Neural progenitor cell (in vitro differentiated cells): ENCODE results near the gene BHLHA15. TPM values are rescaled to one million over a fixed set of nuclear protein-coding genes. Genes with fewer than 3 reads are reported as not detected.

Experiments used
- DNase-seq: peaks from one replicate; pipeline ENCODE4 v3.0.0-alpha.2; 2016; ENCODE audit warnings: low spot score
- H2AFZ ChIP-seq: fragments of 200-600 bp; sonication (generic); replicated peaks from 2 replicates; pipeline ENCODE4 v1.6.1; 2016; ENCODE audit warnings: antibody characterized with exemption
- H3F3A ChIP-seq: fragments of 200-600 bp; sonication (generic); 2 replicates; pipeline ENCODE4 v1.6.1; 2016; ENCODE audit warnings: antibody characterized with exemption, low read depth
- H3K27ac ChIP-seq: fragments of 200-600 bp; sonication (generic); 2 replicates; pipeline ENCODE4 v1.5.1; 2016; ENCODE audit warnings: mild to moderate bottlenecking
- H3K27me3 ChIP-seq: fragments of 200-600 bp; sonication (generic); 2 replicates; pipeline ENCODE4 v1.6.1; 2016; ENCODE audit warnings: mild to moderate bottlenecking, moderate library complexity
- H3K36me3 ChIP-seq: fragments of 200-600 bp; sonication (generic); 2 replicates; pipeline ENCODE4 v1.5.1; 2016
- H3K4me1 ChIP-seq: fragments of 200-600 bp; sonication (generic); 2 replicates; pipeline ENCODE4 v1.6.1; 2016; ENCODE audit warnings: mixed run types
- H3K4me2 ChIP-seq: fragments of 200-600 bp; sonication (generic); 2 replicates; pipeline ENCODE4 v1.6.1; 2016
- H3K4me3 ChIP-seq: fragments of 200-600 bp; sonication (generic); 2 replicates; pipeline ENCODE4 v1.5.1; 2016
- H3K79me2 ChIP-seq: fragments of 200-600 bp; sonication (generic); 2 replicates; pipeline ENCODE4 v1.6.1; 2016; ENCODE audit warnings: low read depth
- H3K9ac ChIP-seq: fragments of 200-600 bp; sonication (generic); 2 replicates; pipeline ENCODE4 v1.6.1; 2016
- H3K9me3 ChIP-seq: fragments of 200-600 bp; sonication (generic); 2 replicates; pipeline ENCODE4 v1.5.1; 2016; ENCODE audit warnings: low read depth
- H4K20me1 ChIP-seq: fragments of 200-600 bp; sonication (generic); 2 replicates; pipeline ENCODE4 v1.6.1; 2016; ENCODE audit warnings: low read depth
- H3K27ac Mint-ChIP-seq: 3 replicates; pipeline ENCODE4 v1.8.0; 2021; ENCODE audit warnings: mixed read lengths
- H3K27me3 Mint-ChIP-seq: 2 replicates; pipeline ENCODE4 v1.8.0; 2022; ENCODE audit warnings: low read depth, mild to moderate bottlenecking, inconsistent platforms, moderate library complexity, mixed read lengths; ENCODE audit not compliant: insufficient read depth
- H3K36me3 Mint-ChIP-seq: 3 replicates; pipeline ENCODE4 v1.8.0; 2021; ENCODE audit warnings: mixed read lengths
- H3K4me1 Mint-ChIP-seq: 3 replicates; pipeline ENCODE4 v1.8.0; 2021; ENCODE audit warnings: mixed read lengths
- H3K4me3 Mint-ChIP-seq: 3 replicates; pipeline ENCODE4 v1.8.0; 2021; ENCODE audit warnings: mild to moderate bottlenecking, moderate library complexity, mixed read lengths
- H3K9me3 Mint-ChIP-seq: 3 replicates; pipeline ENCODE4 v1.8.0; 2020; ENCODE audit warnings: mixed read lengths
- EZH2 ChIP-seq: fragments of 200-600 bp; sonication (generic); IDR thresholded peaks from 2 replicates; pipeline ENCODE4 v1.6.1; 2017; ENCODE audit warnings: antibody characterized with exemption, mild to moderate bottlenecking, moderate library complexity
- EZH2phosphoT487 ChIP-seq: fragments of 200-600 bp; sonication (generic); IDR thresholded peaks from 2 replicates; pipeline ENCODE4 v1.6.1; 2017; ENCODE audit warnings: antibody characterized with exemption
- total RNA-seq: library from RNA; depleted of rRNA; stranded (reverse); fragments of >200 nt; gene quantifications from 2 replicates; pipeline ENCODE4 v1.2.3, GENCODE V29; 2015; ENCODE audit warnings: low replicate concordance
- TF ChIP-seq, protein P1 (sequence below): fragments of 200-600 bp; sonication (generic); IDR thresholded peaks from 2 replicates; pipeline ENCODE4 v1.5.1; 2017; ENCODE audit warnings: antibody characterized with exemption, mild to moderate bottlenecking

BHLHA15 gene
- total RNA-seq, 1 donor from 2014 or later = 0.69 TPM

DNA sequence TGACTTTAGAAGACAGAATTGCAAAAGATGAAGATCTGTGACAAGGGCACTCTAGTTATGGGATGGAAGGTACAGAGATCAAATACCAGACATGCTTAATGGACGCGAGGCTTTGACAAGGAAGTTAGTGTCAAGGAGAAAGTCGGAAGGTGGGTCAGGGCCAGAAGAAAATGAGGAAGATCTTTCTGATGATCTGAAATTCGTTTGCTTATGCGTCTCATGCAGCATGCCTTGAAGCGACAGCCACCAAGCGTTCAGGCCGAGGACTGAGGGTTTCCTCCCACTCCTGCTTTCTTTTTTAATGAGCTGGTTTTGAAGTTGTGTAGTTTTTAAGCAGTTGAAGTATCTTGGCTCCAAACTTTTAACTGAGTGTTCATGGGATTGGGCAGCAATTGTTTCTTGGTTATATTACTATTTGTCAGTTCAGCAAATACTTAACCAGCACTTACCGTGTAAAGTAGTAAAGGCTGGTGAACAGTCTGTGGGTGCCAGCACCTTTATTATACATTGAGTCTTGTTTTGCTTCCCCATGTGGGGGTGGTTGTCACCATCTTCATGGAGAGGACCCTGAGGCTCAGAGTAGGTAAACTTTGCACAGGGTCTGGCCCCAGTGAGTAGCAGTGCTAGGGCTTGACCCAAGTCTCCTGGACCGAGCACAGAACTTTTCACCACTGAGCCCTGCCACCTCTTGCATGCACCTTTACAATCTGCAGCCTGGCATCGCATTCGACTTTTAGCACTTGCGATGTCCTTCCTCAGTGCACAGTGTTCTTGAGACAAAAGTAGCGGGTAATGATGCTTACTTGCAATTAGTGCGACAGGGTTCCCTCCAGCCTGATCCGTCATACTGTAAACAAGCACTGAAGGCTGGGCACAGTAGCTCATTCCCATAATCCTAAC lies 14.3 kb upstream of the BHLHA15 start:
- H2AFZ ChIP-seq = no peak overlapping the region
- TF ChIP-seq EZH2phosphoT487 (no peak), EZH2 (no peak)
- TF ChIP-seq, protein P1, sequence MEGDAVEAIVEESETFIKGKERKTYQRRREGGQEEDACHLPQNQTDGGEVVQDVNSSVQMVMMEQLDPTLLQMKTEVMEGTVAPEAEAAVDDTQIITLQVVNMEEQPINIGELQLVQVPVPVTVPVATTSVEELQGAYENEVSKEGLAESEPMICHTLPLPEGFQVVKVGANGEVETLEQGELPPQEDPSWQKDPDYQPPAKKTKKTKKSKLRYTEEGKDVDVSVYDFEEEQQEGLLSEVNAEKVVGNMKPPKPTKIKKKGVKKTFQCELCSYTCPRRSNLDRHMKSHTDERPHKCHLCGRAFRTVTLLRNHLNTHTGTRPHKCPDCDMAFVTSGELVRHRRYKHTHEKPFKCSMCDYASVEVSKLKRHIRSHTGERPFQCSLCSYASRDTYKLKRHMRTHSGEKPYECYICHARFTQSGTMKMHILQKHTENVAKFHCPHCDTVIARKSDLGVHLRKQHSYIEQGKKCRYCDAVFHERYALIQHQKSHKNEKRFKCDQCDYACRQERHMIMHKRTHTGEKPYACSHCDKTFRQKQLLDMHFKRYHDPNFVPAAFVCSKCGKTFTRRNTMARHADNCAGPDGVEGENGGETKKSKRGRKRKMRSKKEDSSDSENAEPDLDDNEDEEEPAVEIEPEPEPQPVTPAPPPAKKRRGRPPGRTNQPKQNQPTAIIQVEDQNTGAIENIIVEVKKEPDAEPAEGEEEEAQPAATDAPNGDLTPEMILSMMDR = no peak
- no peaks in the 10 kb centered on the region for H3F3A ChIP-seq
- peaks cover 24% of the 10 kb centered on the region for H3K79me2 ChIP-seq
- H3K27me3 ChIP-seq = no peaks in the 10 kb centered on the region
- peaks cover 7% of the 10 kb centered on the region for H3K9me3 Mint-ChIP-seq
- no peak overlapping the region for H3K4me2 ChIP-seq
- H3K4me1 ChIP-seq = no peaks in the 10 kb centered on the region
- no peaks in the 10 kb centered on the region for H3K4me1 Mint-ChIP-seq
- no peak overlapping the region for H3K4me3 ChIP-seq
- H3K9ac ChIP-seq = no peak overlapping the region
- no peaks in the 10 kb centered on the region for H3K27me3 Mint-ChIP-seq
- H3K36me3 ChIP-seq = no peaks in the 10 kb centered on the region
- no peak overlapping the region for H3K27ac ChIP-seq
- no peak overlapping the region for H3K4me3 Mint-ChIP-seq
- H3K27ac Mint-ChIP-seq = no peak overlapping the region
- DNase-seq = no peak
- peaks cover 28% of the 10 kb centered on the region for H3K36me3 Mint-ChIP-seq
- H3K9me3 ChIP-seq = no peaks in the 10 kb centered on the region
- peaks cover 8% of the 10 kb centered on the region for H4K20me1 ChIP-seq

DNA sequence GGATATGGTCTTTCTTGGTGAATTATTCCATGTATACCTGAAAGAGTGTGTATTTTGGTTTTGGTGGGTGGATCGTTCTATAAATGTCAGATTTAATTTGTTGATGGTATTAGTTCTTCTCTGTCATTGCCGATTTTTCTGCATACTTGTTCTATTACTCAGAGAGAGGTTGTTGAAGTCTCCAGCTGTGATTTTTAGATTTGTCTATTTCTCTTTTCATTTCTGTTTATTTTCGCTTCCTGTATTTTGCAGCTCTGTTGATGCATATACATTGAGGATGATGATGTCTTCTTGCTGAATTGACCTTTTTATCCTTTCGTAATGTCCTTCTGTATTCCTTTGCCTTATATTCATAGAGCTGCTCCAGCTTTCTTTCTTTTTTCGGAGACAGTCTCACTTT lies 12.1 kb upstream of the BHLHA15 start:
- peaks cover 7% of the 10 kb centered on the region for H3K9me3 Mint-ChIP-seq

DNA sequence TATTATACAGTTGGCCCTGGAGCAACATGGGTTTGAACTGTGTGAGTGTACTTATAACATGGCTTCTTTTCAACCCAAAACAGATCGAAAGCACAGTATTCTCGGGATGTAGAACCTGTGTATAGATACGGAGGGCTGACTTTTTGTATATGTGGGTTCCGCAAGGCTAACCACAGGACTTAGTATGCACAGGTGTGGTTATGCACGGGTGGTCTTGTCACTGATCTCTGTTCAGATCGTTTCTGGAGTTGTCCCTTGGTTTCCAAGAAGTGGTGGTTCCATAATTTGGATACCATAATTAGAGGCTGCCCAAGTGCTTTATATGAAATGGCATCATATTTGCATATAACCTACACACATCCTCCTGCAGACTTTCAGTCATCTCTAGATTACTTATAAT lies 10.9 kb upstream of the BHLHA15 start:
- Histone ChIP-seq H2AFZ (no peak overlapping the region), H3K36me3 (no peaks in the 10 kb centered on the region), H3K27me3 (no peaks in the 10 kb centered on the region), H3K4me3 (no peak overlapping the region), H3F3A (no peaks in the 10 kb centered on the region), H3K9ac (no peak overlapping the region), H3K4me2 (no peak overlapping the region), H3K4me1 (no peaks in the 10 kb centered on the region), H3K9me3 (no peaks in the 10 kb centered on the region), H3K79me2 (peaks cover 30% of the 10 kb centered on the region), H3K27ac (no peak overlapping the region), H4K20me1 (peaks cover 8% of the 10 kb centered on the region)
- no peak for DNase-seq
- no peaks in the 10 kb centered on the region for H3K4me1 Mint-ChIP-seq
- no peak overlapping the region for H3K4me3 Mint-ChIP-seq
- H3K27me3 Mint-ChIP-seq = peaks cover 2% of the 10 kb centered on the region
- peaks cover 33% of the 10 kb centered on the region for H3K36me3 Mint-ChIP-seq
- TF ChIP-seq EZH2phosphoT487 = no peak
- TF ChIP-seq, protein P1 = no peak
- no peak for TF ChIP-seq EZH2
- peaks cover 7% of the 10 kb centered on the region for H3K9me3 Mint-ChIP-seq
- no peak overlapping the region for H3K27ac Mint-ChIP-seq

More for the DNA sequence above, 12.1 kb upstream of the BHLHA15 start:
- H4K20me1 ChIP-seq = peaks cover 8% of the 10 kb centered on the region
- H3K36me3 ChIP-seq = no peaks in the 10 kb centered on the region
- peaks cover 30% of the 10 kb centered on the region for H3K79me2 ChIP-seq
- Mint-ChIP-seq H3K36me3 (peaks cover 30% of the 10 kb centered on the region), H3K4me3 (no peak overlapping the region), H3K27ac (no peak overlapping the region), H3K27me3 (peaks cover 2% of the 10 kb centered on the region), H3K4me1 (no peaks in the 10 kb centered on the region)
- no peak overlapping the region for H3K4me3 ChIP-seq
- H3K27ac ChIP-seq = no peak overlapping the region
- H3F3A ChIP-seq = no peaks in the 10 kb centered on the region
- DNase-seq = no peak
- TF ChIP-seq EZH2 (no peak), EZH2phosphoT487 (no peak)
- TF ChIP-seq, protein P1 = no peak
- no peak overlapping the region for H3K9ac ChIP-seq
- no peaks in the 10 kb centered on the region for H3K9me3 ChIP-seq
- no peak overlapping the region for H2AFZ ChIP-seq
- H3K4me2 ChIP-seq = no peak overlapping the region
- no peaks in the 10 kb centered on the region for H3K4me1 ChIP-seq
- no peaks in the 10 kb centered on the region for H3K27me3 ChIP-seq
